Non-pigmented ciliary epithelial cell (primary cell): ENCODE data around the gene PCED1A.

Source experiments
- DNase-seq: peaks from one replicate; pipeline ENCODE4 v3.0.0-alpha.2; 2010; ENCODE audit warnings: low read depth

PCED1A gene

GRCh38 chr20:2804852-2805688 is 35.4 kb downstream of the PCED1A start:
- no peak for DNase-seq

GRCh38 chr20:2804041-2804828 is 36.2 kb downstream of the PCED1A start:
- DNase-seq = no peak

DNA sequence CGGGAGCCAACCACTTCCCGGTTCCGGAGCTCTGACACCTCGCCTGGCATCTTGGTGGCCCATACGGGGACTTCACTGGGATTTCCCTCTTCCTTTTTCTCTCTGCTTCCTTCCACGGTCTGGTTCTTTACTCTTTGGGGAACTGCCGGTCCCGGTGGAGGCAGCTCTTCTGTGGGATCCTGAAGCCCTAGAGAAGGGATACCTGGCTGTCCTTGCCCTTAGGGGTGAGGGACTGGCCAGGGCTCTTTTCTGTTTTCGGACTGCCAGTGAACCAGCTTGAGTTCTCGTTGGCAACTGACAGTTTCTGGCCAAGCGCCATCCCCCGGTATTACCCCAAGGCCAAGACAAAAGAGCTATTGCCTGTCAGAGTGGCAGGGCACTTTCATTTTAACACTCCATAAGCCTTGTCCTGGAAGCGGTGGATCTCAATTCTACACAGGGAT is 39.1 kb downstream of the PCED1A start:
- no peak for DNase-seq

GRCh38 chr20:2800521-2801285 is 39.8 kb downstream of the PCED1A start, which contains the start of gene CPXM1:
Gene CPXM1 (minus strand): TSS chr20:2800627. CDS start chr20:2800572, 55 bp downstream.
- no peak for DNase-seq

GRCh38 chr20:2799688-2800520 is 40.6 kb downstream of the PCED1A start:
- no peak for DNase-seq

DNA sequence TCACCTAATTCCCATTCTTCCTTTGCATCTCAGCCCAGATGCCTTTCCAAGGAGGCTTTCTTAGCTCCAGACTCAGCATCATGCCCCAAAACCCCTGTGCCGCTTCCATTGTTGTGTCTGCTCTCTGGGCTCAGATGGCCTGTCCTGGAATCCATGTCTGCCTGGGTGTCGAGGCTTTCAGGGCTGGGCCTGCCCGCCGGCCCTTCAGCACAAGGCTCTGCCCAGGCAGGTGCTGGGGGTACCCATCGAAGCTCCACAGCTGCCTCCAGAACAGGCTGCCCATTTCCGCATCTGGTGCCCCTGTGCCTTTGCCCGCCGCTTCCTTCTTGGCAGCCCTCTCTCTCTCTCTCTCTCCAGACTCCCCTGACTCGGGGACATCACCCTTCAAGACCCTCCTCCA is 41.2 kb downstream of the PCED1A start:
- no peak for DNase-seq

- no peak for DNase-seq
Observed at GRCh38 chr20:2798814-2799213, 41.6 kb downstream of the PCED1A start.

DNA sequence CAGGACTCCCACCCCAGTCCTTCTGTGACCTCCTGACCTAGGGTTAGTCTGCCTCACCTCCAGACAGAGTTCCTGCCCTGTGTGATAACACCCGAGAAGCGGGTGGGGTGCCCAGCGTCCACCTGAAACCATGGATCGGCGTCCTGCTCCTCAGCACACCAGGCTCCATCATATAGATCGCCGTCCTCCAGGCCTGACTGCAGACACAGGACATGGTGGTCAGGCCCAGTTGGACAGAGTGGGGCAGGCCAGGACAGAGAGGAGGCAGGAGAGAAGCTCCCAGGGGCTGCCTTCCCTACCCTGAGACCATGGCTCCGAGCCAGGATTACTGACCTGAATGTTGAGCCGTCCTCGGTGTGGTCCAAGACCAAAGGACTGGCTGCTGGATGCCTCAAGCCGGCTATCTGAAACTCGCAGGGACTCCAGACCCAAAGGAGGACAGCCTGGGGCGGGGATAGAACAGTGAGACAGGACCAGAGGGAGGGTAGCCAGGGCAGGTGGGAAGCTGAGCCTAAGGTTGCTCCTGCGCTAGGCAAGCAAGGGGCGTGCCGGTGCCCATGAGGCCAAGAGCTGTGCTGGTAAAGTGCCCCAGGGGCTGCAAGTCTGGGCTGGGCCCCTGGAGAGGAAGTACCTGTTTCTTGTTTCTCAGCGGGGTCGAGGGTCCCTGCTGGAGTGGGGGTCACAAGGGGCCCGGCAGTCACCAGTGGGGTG is 42.2 kb downstream of the PCED1A start:
- no peak for DNase-seq

DNA sequence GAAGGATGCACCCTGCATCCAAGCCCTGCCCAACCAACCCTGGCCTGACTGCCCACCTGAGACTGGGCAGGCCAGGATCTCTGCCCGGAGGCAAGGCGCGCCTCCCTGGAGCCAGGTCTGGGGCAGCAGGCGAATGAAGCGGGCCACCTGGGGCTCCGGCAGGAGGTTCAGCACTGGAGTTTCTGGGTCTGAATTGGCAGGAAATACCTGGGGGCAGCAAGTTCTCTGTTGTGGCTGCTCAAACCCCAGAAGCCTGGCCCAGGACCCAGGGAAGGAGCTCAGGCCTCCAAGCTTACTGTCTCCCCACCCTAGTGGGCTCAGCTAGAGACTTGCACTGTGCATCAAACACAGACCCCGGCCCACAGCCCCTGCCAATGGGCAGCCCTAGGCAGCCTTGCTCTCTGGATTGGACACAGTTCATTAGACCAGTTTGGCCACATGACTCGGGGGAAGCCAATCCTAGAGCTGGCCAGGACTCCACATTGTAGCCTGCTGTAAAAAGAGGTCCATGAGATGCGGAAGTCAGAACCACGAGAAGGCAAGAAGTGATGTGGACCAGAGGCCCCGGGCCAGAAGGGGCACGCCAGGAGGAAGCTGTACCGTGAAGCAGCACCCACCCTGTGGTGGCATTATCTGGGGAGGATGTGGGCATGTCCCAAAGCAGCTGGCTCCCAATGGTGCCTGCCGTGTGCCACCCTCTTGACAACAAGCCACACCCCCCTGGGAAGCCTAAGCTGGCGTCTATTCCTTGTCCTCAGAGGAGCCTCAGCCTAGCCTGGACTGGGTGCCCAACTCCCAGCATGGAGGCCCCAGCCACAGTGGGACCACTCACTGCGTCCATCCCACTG is 43.1 kb downstream of the PCED1A start:
- no peak for DNase-seq

GRCh38 chr20:2796011-2796660 is 44.3 kb downstream of the PCED1A start:
- DNase-seq = no peak

- DNase-seq = no peak
Observed at GRCh38 chr20:2795451-2795850, 45.0 kb downstream of the PCED1A start.

DNA sequence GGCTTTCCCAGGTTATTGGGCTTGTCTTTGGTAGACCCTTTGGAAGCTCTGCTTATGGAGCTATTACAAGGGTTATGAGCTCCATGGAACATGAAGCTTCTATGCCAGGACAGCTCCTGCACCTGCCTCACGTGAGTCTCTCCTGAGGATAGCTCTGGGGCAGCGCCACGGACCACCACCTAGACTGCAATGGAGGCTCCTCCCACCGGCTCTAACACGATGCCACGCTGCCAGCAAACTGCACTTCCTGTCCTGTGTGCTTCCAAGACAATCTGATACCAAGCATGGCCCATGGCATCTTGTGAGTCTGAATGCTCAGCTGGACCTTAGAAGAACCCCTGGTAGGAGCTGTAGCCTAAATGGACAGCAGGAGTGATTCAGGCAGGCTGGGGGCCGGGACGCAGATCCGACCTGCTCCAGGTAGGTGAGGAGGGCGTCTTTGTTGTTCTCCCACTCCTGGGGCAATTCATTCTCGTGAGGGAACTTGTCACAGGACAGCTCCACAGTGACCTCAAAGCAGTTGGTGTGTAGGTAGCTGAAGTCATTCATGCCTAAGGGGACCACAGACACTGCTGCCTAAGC is 45.5 kb downstream of the PCED1A start:
- no peak for DNase-seq

GRCh38 chr20:2794202-2794748 is 46.2 kb downstream of the PCED1A start:
- no peak for DNase-seq

GRCh38 chr20:2793471-2793870 is 47.0 kb downstream of the PCED1A start:
- no peak for DNase-seq
